Adrenal gland (tissue), 5 donors: ENCODE measurements around the gene IL1A.

Source experiments
- POLR2A ChIP-seq, 2 donors: fragments of 450-650 bp; IDR thresholded peaks; one replicate each; pipeline ENCODE4 v1.6.1; 2017; ENCODE audit warnings: antibody characterized with exemption in 2 of 2, mild to moderate bottlenecking in 2 of 2, moderate library complexity in 1 of 2
- TF ChIP-seq, protein P1 (sequence below), 6 experiments: fragments of 450-650 bp in 4 of 6; fragments of 200-600 bp in 2 of 6; sonication (generic) in 1 of 6; IDR thresholded peaks; 1 replicate in 5 of 6; 2 replicates in 1 of 6; pipeline versions ENCODE4 v1.5.1 to v1.8.0; 2016 to 2021; ENCODE audit warnings: antibody characterized with exemption in 6 of 6, mild to moderate bottlenecking in 2 of 6, moderate library complexity in 1 of 6
- donor health status: DM: no; HTN: no; CAD: no.

DNA sequence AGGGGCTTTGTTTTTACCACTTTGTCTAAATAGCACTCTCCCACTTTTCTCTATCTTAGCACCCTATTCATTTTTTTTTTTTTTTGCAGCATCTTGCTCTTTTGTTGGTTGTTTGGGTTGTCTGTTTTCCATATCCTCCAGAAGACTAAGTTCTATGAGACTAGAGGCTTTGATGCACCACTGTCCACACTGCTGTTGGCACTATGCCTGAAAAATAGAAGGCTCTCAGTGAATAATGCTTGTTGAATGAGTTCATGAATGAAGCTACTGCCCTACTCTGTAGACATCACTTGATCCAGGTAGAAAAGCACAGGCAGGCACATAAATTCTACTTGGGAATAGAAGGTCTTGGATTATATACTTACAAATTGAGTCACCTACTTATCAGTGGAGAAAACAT lies 7.3 kb downstream of the IL1A start:
- TF ChIP-seq POLR2A (IDR thresholded peaks at IDR 0.05) = no peak
- TF ChIP-seq, protein P1, sequence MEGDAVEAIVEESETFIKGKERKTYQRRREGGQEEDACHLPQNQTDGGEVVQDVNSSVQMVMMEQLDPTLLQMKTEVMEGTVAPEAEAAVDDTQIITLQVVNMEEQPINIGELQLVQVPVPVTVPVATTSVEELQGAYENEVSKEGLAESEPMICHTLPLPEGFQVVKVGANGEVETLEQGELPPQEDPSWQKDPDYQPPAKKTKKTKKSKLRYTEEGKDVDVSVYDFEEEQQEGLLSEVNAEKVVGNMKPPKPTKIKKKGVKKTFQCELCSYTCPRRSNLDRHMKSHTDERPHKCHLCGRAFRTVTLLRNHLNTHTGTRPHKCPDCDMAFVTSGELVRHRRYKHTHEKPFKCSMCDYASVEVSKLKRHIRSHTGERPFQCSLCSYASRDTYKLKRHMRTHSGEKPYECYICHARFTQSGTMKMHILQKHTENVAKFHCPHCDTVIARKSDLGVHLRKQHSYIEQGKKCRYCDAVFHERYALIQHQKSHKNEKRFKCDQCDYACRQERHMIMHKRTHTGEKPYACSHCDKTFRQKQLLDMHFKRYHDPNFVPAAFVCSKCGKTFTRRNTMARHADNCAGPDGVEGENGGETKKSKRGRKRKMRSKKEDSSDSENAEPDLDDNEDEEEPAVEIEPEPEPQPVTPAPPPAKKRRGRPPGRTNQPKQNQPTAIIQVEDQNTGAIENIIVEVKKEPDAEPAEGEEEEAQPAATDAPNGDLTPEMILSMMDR (IDR thresholded peaks at IDR 0.05) = no peak
